B cell (primary cell): ENCODE results near the gene CNTNAP2. TPM values are rescaled to one million over a fixed set of nuclear protein-coding genes. Genes with fewer than 3 reads are reported as not detected.

Source experiments
- ATAC-seq: fragments of 200-7000 bp; cut with Tn5 transposase; one replicate; pipeline ENCODE4 v1.10.0; 2021; ENCODE audit warnings: low read depth, mild to moderate bottlenecking, moderate number of reproducible peaks, moderate library complexity
- CTCF ChIA-PET: fragments of 350-600 bp; sonication (Branson Sonifier 250); formaldehyde crosslinking; loops from one replicate; lab custom pipeline; 2021; ENCODE audit warnings: antibody characterized with exemption, inconsistent platforms; lab: Charles Lee
- POLR2A ChIA-PET: fragments of 350-600 bp; sonication (Branson Sonifier 250); formaldehyde crosslinking; loops from one replicate; lab custom pipeline; 2021; ENCODE audit warnings: antibody characterized with exemption; lab: Charles Lee
- DNase-seq: peaks from one replicate; pipeline ENCODE4 v3.0.0; 2013
- H2AFZ ChIP-seq: 2 replicates; pipeline ENCODE4 v1.6.1; 2012; ENCODE audit warnings: mild to moderate bottlenecking, low read depth, low read length; ENCODE audit not compliant: insufficient read depth, poor library complexity, severe bottlenecking
- H3K27ac ChIP-seq, 2 donors: 1 replicate in 1 of 2; 2 replicates in 1 of 2; pipeline ENCODE4 v1.5.1; 2012 to 2013; ENCODE audit warnings: low read length in 2 of 2, mild to moderate bottlenecking in 2 of 2, moderate library complexity in 1 of 2
- H3K27me3 ChIP-seq, 4 experiments: fragments of 200-600 bp in 1 of 4; sonication (generic) in 1 of 4; replicated peaks in 1 of 4; 1 replicate in 2 of 4; 2 replicates in 2 of 4; pipeline versions ENCODE4 v1.6.1 to v1.7.0; 2013 to 2016; ENCODE audit warnings: low read length in 3 of 4, mild to moderate bottlenecking in 2 of 4, mixed read lengths in 1 of 4, moderate library complexity in 1 of 4; ENCODE audit not compliant: insufficient read depth in 4 of 4, control insufficient read depth in 3 of 4; ENCODE audit errors: control extremely low read depth in 1 of 4
- H3K36me3 ChIP-seq, 2 experiments: replicated peaks in 1 of 2; 1 replicate in 1 of 2; 2 replicates in 1 of 2; pipeline versions ENCODE4 v1.6.1 to v1.7.1; 2013; ENCODE audit warnings: low read length in 1 of 2; ENCODE audit not compliant: insufficient read depth in 2 of 2, control insufficient read depth in 1 of 2; ENCODE audit errors: control extremely low read depth in 1 of 2, extremely low read depth in 1 of 2
- H3K4me1 ChIP-seq, 2 donors: fragments of 200-600 bp in 1 of 2; sonication (generic) in 1 of 2; 1 replicate in 1 of 2; 2 replicates in 1 of 2; pipeline versions ENCODE4 v1.5.1 to v1.6.1; 2013 to 2017; ENCODE audit warnings: low read length in 2 of 2; ENCODE audit not compliant: control insufficient read depth in 2 of 2, insufficient read depth in 2 of 2
- H3K4me2 ChIP-seq: replicated peaks from 2 replicates; pipeline ENCODE3; 2012; ENCODE audit warnings: mild to moderate bottlenecking, low read depth, low read length; ENCODE audit not compliant: poor library complexity, severe bottlenecking
- H3K4me3 ChIP-seq, 5 experiments: fragments of 200-600 bp in 1 of 5; sonication (generic) in 1 of 5; 1 replicate in 3 of 5; 2 replicates in 2 of 5; pipeline versions ENCODE4 v1.5.1 to v1.7.0; 2011 to 2016; ENCODE audit warnings: low read length in 4 of 5, mild to moderate bottlenecking in 4 of 5, low read depth in 2 of 5, control low read depth in 1 of 5, moderate library complexity in 1 of 5; ENCODE audit not compliant: insufficient read depth in 1 of 5; ENCODE audit errors: control extremely low read depth in 1 of 5, extremely low read depth in 1 of 5
- H3K79me2 ChIP-seq: fragments of 200-600 bp; sonication (generic); one replicate; pipeline ENCODE4 v1.6.0; 2016; ENCODE audit warnings: low read length; ENCODE audit not compliant: control insufficient read depth, insufficient read depth
- H3K9ac ChIP-seq: fragments of 200-600 bp; sonication (generic); 2 replicates; pipeline ENCODE4 v1.6.1; 2017; ENCODE audit warnings: mild to moderate bottlenecking, low read length, moderate library complexity
- H3K9me3 ChIP-seq, 3 donors: one replicate each; pipeline versions ENCODE4 v1.6.1 to v1.7.1; 2013; ENCODE audit warnings: low read length in 2 of 3; ENCODE audit not compliant: control insufficient read depth in 2 of 3, insufficient read depth in 1 of 3; ENCODE audit errors: control extremely low read depth in 1 of 3
- H4K20me1 ChIP-seq: 2 replicates; pipeline ENCODE4 v1.6.0; 2012; ENCODE audit warnings: mild to moderate bottlenecking, low read length; ENCODE audit not compliant: insufficient read depth, control insufficient read depth, poor library complexity, severe bottlenecking
- H3K27ac Mint-ChIP-seq: one replicate; pipeline ENCODE4 v1.8.0; 2021; ENCODE audit warnings: mixed read lengths
- H3K27me3 Mint-ChIP-seq: one replicate; pipeline ENCODE4 v1.8.0; 2021; ENCODE audit warnings: mixed read lengths
- H3K4me1 Mint-ChIP-seq: one replicate; pipeline ENCODE4 v1.8.0; 2021; ENCODE audit warnings: mixed read lengths
- H3K4me3 Mint-ChIP-seq: one replicate; pipeline ENCODE4 v1.8.0; 2021; ENCODE audit warnings: mixed read lengths
- H3K9me3 Mint-ChIP-seq: one replicate; pipeline ENCODE4 v1.8.0; 2022; ENCODE audit warnings: mixed read lengths; ENCODE audit not compliant: insufficient read depth
- CTCF ChIP-seq: fragments of 200-600 bp; IDR thresholded peaks from one replicate; pipeline ENCODE4 v1.8.0; 2022; ENCODE audit warnings: antibody characterized with exemption, mild to moderate bottlenecking
- EZH2 ChIP-seq: IDR thresholded peaks from 2 replicates; pipeline ENCODE4 v1.6.1; 2012; ENCODE audit warnings: borderline replicate concordance, low read depth, mild to moderate bottlenecking, moderate library complexity, low read length; ENCODE audit not compliant: insufficient read depth, poor library complexity, severe bottlenecking
- WGBS: methylation state at CpG from one replicate; pipeline ENCODE4 v1.1.5; 2013; ENCODE audit warnings: missing lambda C conversion rate; ENCODE audit not compliant: insufficient coverage; 5-methylcytosine and 5-hydroxymethylcytosine counted together
- intact Hi-C: fragments of 100-400 bp; cut with micrococcal nuclease; formaldehyde crosslinking; loops from one replicate; pipeline ENCODE4 v1.10.0; 2022
- polyA plus RNA-seq: library from polyadenylated mRNA; depleted of rRNA; stranded (reverse); fragments of >200 nt; gene quantifications from 2 replicates; pipeline ENCODE4 v1.2.3, GENCODE V29; 2012
- total RNA-seq, 2 donors: library from RNA; stranded (reverse); fragments of 120-200 nt in 1 of 2; gene quantifications; 1 replicate in 1 of 2; 2 replicates in 1 of 2; pipeline versions ENCODE4 v1.2.3 to v1.2.4, GENCODE V29; 2013 to 2022

The CNTNAP2 gene
- total and polyA plus RNA-seq, 2 donors (not counting 1 experiment from before 2014, with no cell fraction given): 7.4 to 16.6 TPM

GRCh38 chr7:146575903-146576302, 459.3 kb downstream of the CNTNAP2 start:
- DNase-seq (no peak), ATAC-seq (no peak)
- H4K20me1 ChIP-seq: no peaks in the 10 kb centered on the region
- H3K4me2 ChIP-seq: no peak overlapping the region
- H3K9me3 ChIP-seq: no peaks in the 10 kb centered on the region
- no peak overlapping the region for H3K27ac ChIP-seq
- intact Hi-C loops: no loop called here
- Mint-ChIP-seq H3K27me3 (no peaks in the 10 kb centered on the region), H3K4me1 (no peaks in the 10 kb centered on the region), H3K27ac (no peak overlapping the region), H3K4me3 (no peak overlapping the region), H3K9me3 (no peaks in the 10 kb centered on the region)
- no peak overlapping the region for H3K9ac ChIP-seq
- ChIA-PET POLR2A (no interaction called here), CTCF (no interaction called here)
- H3K27me3 ChIP-seq: no peaks in the 10 kb centered on the region
- no peaks in the 10 kb centered on the region for H3K4me1 ChIP-seq
- WGBS: no CpG with 5 or more reads among the region's 2 CpGs
- H3K36me3 ChIP-seq: no peaks in the 10 kb centered on the region
- H3K79me2 ChIP-seq: no peaks in the 10 kb centered on the region
- no peak for TF ChIP-seq CTCF
- no peak for TF ChIP-seq EZH2
- no peak overlapping the region for H2AFZ ChIP-seq
- no peak overlapping the region for H3K4me3 ChIP-seq

- H3K4me1 ChIP-seq: no peaks in the 10 kb centered on the region
- no peak for DNase-seq
- H4K20me1 ChIP-seq: no peaks in the 10 kb centered on the region
- no peaks in the 10 kb centered on the region for H3K79me2 ChIP-seq
- H3K9ac ChIP-seq: no peak overlapping the region
- Mint-ChIP-seq H3K4me1 (no peaks in the 10 kb centered on the region), H3K27me3 (no peaks in the 10 kb centered on the region), H3K27ac (no peak overlapping the region), H3K4me3 (no peak overlapping the region), H3K9me3 (peaks cover 3% of the 10 kb centered on the region)
- H3K36me3 ChIP-seq: no peaks in the 10 kb centered on the region
- no peak overlapping the region for H3K4me2 ChIP-seq
- intact Hi-C loops: no loop called here
- no peak for TF ChIP-seq EZH2
- no peak for TF ChIP-seq CTCF
- H3K27ac ChIP-seq: no peak overlapping the region
- ChIA-PET CTCF (no interaction called here), POLR2A (no interaction called here)
- no peak for ATAC-seq
- H3K27me3 ChIP-seq: no peaks in the 10 kb centered on the region
- no CpG with 5 or more reads among the region's 1 CpG for WGBS
- H3K9me3 ChIP-seq: peaks cover 0 to 3% (median 0%) of the 10 kb centered on the region in 3 donors
- no peak overlapping the region for H3K4me3 ChIP-seq
- no peak overlapping the region for H2AFZ ChIP-seq
Measured at GRCh38 chr7:146591976-146592375, 475.4 kb downstream of the CNTNAP2 start.
